GM23338 (cell line): ENCODE results near the gene TMEM179B. TPM values are rescaled to one million over a fixed set of nuclear protein-coding genes. Genes with fewer than 3 reads are reported as not detected.
A peak's percentile ranks its signal among the peaks of the same experiment; 100 is the strongest.

Experiments used
- ATAC-seq: fragments of 200-7000 bp; cut with Tn5 transposase; 3 replicates; pipeline ENCODE4 v1.9.1; 2020
- DNase-seq: peaks from one replicate; pipeline ENCODE4 v3.0.0-alpha.2; 2015; ENCODE audit warnings: low spot score
- H2AFZ ChIP-seq: fragments of 200-600 bp; sonication (generic); 2 replicates; pipeline ENCODE4 v1.8.0; 2016; ENCODE audit warnings: antibody characterized with exemption, mild to moderate bottlenecking, moderate library complexity
- H3F3A ChIP-seq: fragments of 200-600 bp; sonication (generic); replicated peaks from 2 replicates; pipeline ENCODE4 v1.8.0; 2017; ENCODE audit warnings: antibody characterized with exemption, mixed run types, low read depth
- H3K27ac ChIP-seq: fragments of 200-600 bp; sonication (generic); 2 replicates; pipeline ENCODE4 v1.6.1; 2016; ENCODE audit warnings: low read depth
- H3K27me3 ChIP-seq: fragments of 200-600 bp; sonication (generic); 2 replicates; pipeline ENCODE4 v1.8.0; 2016; ENCODE audit warnings: mild to moderate bottlenecking, mixed run types, moderate library complexity; ENCODE audit not compliant: insufficient read depth
- H3K36me3 ChIP-seq: fragments of 200-600 bp; sonication (generic); 2 replicates; pipeline ENCODE4 v1.8.0; 2016; ENCODE audit warnings: mild to moderate bottlenecking; ENCODE audit not compliant: insufficient read depth
- H3K4me1 ChIP-seq: fragments of 200-600 bp; sonication (generic); 2 replicates; pipeline ENCODE4 v1.8.0; 2016; ENCODE audit warnings: mild to moderate bottlenecking, moderate library complexity; ENCODE audit not compliant: insufficient read depth
- H3K4me2 ChIP-seq: fragments of 200-600 bp; sonication (generic); 2 replicates; pipeline ENCODE4 v1.7.1; 2017; ENCODE audit warnings: mixed run types
- H3K4me3 ChIP-seq: fragments of 200-600 bp; sonication (generic); 2 replicates; pipeline ENCODE4 v1.6.1; 2016; ENCODE audit warnings: mixed run types
- H3K79me2 ChIP-seq: fragments of 200-600 bp; sonication (generic); replicated peaks from 2 replicates; pipeline ENCODE4 v1.8.0; 2017; ENCODE audit warnings: mild to moderate bottlenecking; ENCODE audit not compliant: insufficient read depth
- H3K9me2 ChIP-seq: fragments of 200-600 bp; sonication (generic); 2 replicates; pipeline ENCODE4 v1.8.0; 2017; ENCODE audit not compliant: insufficient read depth
- H4K20me1 ChIP-seq: fragments of 200-600 bp; sonication (generic); replicated peaks from 2 replicates; pipeline ENCODE4 v1.8.0; 2017; ENCODE audit warnings: mild to moderate bottlenecking; ENCODE audit not compliant: insufficient read depth
- H3K27ac Mint-ChIP-seq: 2 replicates; pipeline ENCODE4 v1.8.0; 2020; ENCODE audit warnings: inconsistent platforms, mild to moderate bottlenecking, moderate library complexity, mixed read lengths
- H3K27me3 Mint-ChIP-seq: 3 replicates; pipeline ENCODE4 v1.8.0; 2022; ENCODE audit warnings: low read depth, mild to moderate bottlenecking, moderate library complexity, mixed read lengths, inconsistent platforms; ENCODE audit not compliant: insufficient read depth, poor library complexity
- H3K36me3 Mint-ChIP-seq: 3 replicates; pipeline ENCODE4 v1.8.0; 2021; ENCODE audit warnings: low read depth, mild to moderate bottlenecking, inconsistent platforms, moderate library complexity, mixed read lengths
- H3K4me1 Mint-ChIP-seq: 3 replicates; pipeline ENCODE4 v1.8.0; 2020; ENCODE audit warnings: mild to moderate bottlenecking, inconsistent platforms, mixed read lengths
- H3K4me3 Mint-ChIP-seq: 3 replicates; pipeline ENCODE4 v1.8.0; 2021; ENCODE audit warnings: moderate library complexity, mild to moderate bottlenecking, inconsistent platforms, mixed read lengths
- H3K9me3 Mint-ChIP-seq: 3 replicates; pipeline ENCODE4 v1.8.0; 2020; ENCODE audit warnings: moderate library complexity, mild to moderate bottlenecking, inconsistent platforms, mixed read lengths
- EZH2 ChIP-seq: fragments of 200-600 bp; sonication (generic); IDR thresholded peaks from one replicate; pipeline ENCODE4 v1.8.0; 2017; ENCODE audit warnings: antibody characterized with exemption, mild to moderate bottlenecking, low read depth; ENCODE audit not compliant: unreplicated experiment
- JUNB ChIP-seq: IDR thresholded peaks from one replicate; pipeline ENCODE4 v1.6.1; 2016; ENCODE audit warnings: antibody characterized with exemption; ENCODE audit not compliant: unreplicated experiment
- POLR2AphosphoS5 ChIP-seq: IDR thresholded peaks from 2 replicates; pipeline ENCODE4 v1.6.1; 2016; ENCODE audit warnings: antibody characterized with exemption, low read depth
- ZNF114 ChIP-seq: fragments of 250-450 bp; sonication (Bioruptor Pico); IDR thresholded peaks from 2 replicates; pipeline ENCODE4 v1.5.0; 2020; ENCODE audit warnings: mild to moderate bottlenecking, moderate library complexity
- ZNF331 ChIP-seq: fragments of 250-450 bp; sonication (Bioruptor Pico); IDR thresholded peaks from 2 replicates; pipeline ENCODE4 v1.5.0; 2020; ENCODE audit warnings: low read depth, mild to moderate bottlenecking, moderate library complexity
- polyA plus RNA-seq: library from polyadenylated mRNA; unstranded; fragments of >200 nt; fragmentation: Nextera tagmentation; extraction: Ambion mirVana; gene quantifications from 2 replicates; pipeline ENCODE4 v1.2.1, GENCODE V29; 2016
- total RNA-seq: library from RNA; depleted of rRNA; stranded (reverse); fragments of >200 nt; shearing (Covaris generic); gene quantifications from 2 replicates; pipeline ENCODE4 v1.2.3, GENCODE V29; 2014
- TF ChIP-seq, protein P1 (sequence below), 2 experiments: fragments of 200-600 bp in 1 of 2; sonication (generic) in 1 of 2; conservative IDR thresholded peaks; 2 replicates each; pipeline versions ENCODE4 v1.5.1 to v1.6.1; 2016 to 2017; ENCODE audit warnings: antibody characterized with exemption in 2 of 2, low read depth in 2 of 2, mild to moderate bottlenecking in 2 of 2, moderate library complexity in 1 of 2
- TF ChIP-seq, protein P2 (sequence below): fragments of 250-450 bp; sonication (Bioruptor Pico); IDR thresholded peaks from 2 replicates; pipeline ENCODE4 v1.5.0; 2020; ENCODE audit warnings: mild to moderate bottlenecking, moderate library complexity

Gene TMEM179B
- total and polyA plus RNA-seq, 2 experiments from 2014 or later, result 16.9 to 17.5 TPM

DNA sequence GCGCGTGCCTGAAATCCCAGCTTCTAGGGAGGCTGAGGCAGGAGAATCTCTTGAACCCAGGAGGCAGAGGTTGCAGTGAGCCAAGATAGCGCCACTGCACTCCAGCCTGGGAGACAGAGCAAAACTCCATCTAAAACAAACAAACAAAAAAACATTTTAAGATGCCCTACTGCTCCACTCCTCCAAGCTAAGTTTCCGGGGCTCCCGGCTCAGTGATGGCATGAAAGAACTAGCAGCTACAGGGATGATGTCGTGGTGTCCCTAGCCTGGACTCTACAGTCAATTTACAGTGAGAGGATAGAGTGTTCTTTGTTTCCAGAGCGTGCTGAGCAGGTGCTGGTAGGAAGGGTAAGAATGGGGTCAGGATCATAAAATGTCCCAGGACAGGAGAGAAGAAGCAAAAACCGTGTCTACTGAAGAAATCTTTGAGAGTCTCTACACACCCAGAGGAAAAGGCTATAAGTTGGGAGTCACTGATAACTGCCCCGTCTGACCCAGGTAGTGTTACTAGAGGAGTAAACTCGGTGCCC, 32.1 kb upstream of the TMEM179B start:
- Histone ChIP-seq H3K79me2 (peaks cover 63% of the 10 kb centered on the region), H3K4me1 (peaks cover 36% of the 10 kb centered on the region), H4K20me1 (peaks cover 29% of the 10 kb centered on the region), H3K4me2 (peak overlapping the region; percentile 49), H3K27me3 (no peaks in the 10 kb centered on the region), H3F3A (peaks cover 39% of the 10 kb centered on the region), H3K4me3 (peak overlapping the region; percentile 40), H3K36me3 (peaks cover 33% of the 10 kb centered on the region), H2AFZ (no peak overlapping the region), H3K9me2 (no peaks in the 10 kb centered on the region), H3K27ac (peak overlapping the region; percentile 33)
- peak overlapping the region; percentile 98 for H3K4me3 Mint-ChIP-seq
- ATAC-seq (no peak), DNase-seq (no peak)
- no peak for TF ChIP-seq ZNF331 (CRISPR knock-in tag)
- no peak for TF ChIP-seq JUNB
- peaks cover 2% of the 10 kb centered on the region; the same call in 1 of the 3 replicates for H3K9me3 Mint-ChIP-seq
- H3K36me3 Mint-ChIP-seq, result peaks cover 57% of the 10 kb centered on the region
- H3K27ac Mint-ChIP-seq, result peak overlapping the region; percentile 31; the same call in 1 of the 2 replicates
- peaks cover 26% of the 10 kb centered on the region for H3K4me1 Mint-ChIP-seq
- peaks cover 15% of the 10 kb centered on the region for H3K27me3 Mint-ChIP-seq

DNA sequence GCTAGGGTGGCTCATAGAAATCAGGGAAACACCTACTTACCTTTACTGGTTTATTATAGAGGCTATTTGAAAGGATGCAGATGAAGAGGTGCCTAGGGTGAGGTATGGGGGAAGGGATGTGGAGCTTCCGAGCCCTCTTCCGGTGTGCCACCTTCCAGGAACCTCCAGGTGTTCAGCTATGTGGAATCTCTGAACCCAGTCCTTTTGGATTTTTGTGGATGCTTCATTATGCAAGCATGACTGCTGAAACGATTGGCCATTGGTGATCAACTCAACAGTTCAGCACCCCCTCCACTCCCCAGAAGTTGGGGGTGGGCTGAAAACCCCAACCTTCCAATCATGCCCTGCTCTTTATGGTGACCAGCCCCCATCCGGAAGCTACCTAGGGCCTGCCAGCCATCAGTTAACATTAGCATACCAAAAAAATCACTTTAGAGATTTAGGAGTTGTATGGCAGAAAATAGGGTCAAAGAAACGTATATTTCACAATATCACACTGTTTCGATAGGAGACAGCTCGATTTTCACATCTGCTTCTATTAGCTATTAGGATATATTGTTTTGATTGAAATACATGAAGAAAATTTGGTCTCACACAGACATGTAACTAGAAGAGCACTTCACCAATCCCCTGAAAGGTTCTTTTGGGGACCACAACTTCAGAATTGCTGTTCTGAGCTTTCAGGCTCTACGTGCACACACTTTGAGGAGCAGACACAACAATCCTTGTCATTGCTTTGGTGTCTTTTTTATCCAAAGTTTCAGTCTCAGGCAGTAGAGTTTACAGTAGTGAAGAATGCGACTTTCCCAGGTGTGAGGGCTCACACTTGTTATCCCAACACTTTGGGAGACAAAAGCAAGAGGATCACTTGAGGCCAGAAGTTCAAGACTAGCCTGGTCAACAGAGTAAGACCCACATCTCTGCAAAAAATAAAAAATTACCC, 29.1 kb upstream of the TMEM179B start:
- Histone ChIP-seq H3F3A (peaks cover 31% of the 10 kb centered on the region), H3K4me2 (peak overlapping the region; percentile 68), H3K4me1 (peaks cover 53% of the 10 kb centered on the region), H2AFZ (no peak overlapping the region), H3K27me3 (no peaks in the 10 kb centered on the region), H3K4me3 (peak overlapping the region; percentile 50), H3K79me2 (peaks cover 49% of the 10 kb centered on the region), H3K36me3 (peaks cover 4% of the 10 kb centered on the region; the same call in 1 of the 2 replicates), H3K9me2 (no peaks in the 10 kb centered on the region), H3K27ac (peak overlapping the region; percentile 93), H4K20me1 (peaks cover 8% of the 10 kb centered on the region)
- H3K27me3 Mint-ChIP-seq, result peaks cover 12% of the 10 kb centered on the region
- peak overlapping the region; percentile 96 for H3K4me3 Mint-ChIP-seq
- ATAC-seq (peak; percentile 24), DNase-seq (peak; percentile 94)
- H3K36me3 Mint-ChIP-seq, result peaks cover 40% of the 10 kb centered on the region
- peaks cover 35% of the 10 kb centered on the region for H3K4me1 Mint-ChIP-seq
- peak overlapping the region; percentile 98 for H3K27ac Mint-ChIP-seq
- H3K9me3 Mint-ChIP-seq, result peaks cover 2% of the 10 kb centered on the region; the same call in 1 of the 3 replicates
- TF ChIP-seq ZNF114 (CRISPR knock-in tag) (no peak), EZH2 (no peak), POLR2AphosphoS5 (peak; percentile 83), ZNF331 (CRISPR knock-in tag) (no peak)
- TF ChIP-seq, protein P1, sequence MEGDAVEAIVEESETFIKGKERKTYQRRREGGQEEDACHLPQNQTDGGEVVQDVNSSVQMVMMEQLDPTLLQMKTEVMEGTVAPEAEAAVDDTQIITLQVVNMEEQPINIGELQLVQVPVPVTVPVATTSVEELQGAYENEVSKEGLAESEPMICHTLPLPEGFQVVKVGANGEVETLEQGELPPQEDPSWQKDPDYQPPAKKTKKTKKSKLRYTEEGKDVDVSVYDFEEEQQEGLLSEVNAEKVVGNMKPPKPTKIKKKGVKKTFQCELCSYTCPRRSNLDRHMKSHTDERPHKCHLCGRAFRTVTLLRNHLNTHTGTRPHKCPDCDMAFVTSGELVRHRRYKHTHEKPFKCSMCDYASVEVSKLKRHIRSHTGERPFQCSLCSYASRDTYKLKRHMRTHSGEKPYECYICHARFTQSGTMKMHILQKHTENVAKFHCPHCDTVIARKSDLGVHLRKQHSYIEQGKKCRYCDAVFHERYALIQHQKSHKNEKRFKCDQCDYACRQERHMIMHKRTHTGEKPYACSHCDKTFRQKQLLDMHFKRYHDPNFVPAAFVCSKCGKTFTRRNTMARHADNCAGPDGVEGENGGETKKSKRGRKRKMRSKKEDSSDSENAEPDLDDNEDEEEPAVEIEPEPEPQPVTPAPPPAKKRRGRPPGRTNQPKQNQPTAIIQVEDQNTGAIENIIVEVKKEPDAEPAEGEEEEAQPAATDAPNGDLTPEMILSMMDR (conservative IDR thresholded peaks at IDR 0.05; ENCODE audit: low read depth in 2 of 2), result no peak
- TF ChIP-seq, protein P2, sequence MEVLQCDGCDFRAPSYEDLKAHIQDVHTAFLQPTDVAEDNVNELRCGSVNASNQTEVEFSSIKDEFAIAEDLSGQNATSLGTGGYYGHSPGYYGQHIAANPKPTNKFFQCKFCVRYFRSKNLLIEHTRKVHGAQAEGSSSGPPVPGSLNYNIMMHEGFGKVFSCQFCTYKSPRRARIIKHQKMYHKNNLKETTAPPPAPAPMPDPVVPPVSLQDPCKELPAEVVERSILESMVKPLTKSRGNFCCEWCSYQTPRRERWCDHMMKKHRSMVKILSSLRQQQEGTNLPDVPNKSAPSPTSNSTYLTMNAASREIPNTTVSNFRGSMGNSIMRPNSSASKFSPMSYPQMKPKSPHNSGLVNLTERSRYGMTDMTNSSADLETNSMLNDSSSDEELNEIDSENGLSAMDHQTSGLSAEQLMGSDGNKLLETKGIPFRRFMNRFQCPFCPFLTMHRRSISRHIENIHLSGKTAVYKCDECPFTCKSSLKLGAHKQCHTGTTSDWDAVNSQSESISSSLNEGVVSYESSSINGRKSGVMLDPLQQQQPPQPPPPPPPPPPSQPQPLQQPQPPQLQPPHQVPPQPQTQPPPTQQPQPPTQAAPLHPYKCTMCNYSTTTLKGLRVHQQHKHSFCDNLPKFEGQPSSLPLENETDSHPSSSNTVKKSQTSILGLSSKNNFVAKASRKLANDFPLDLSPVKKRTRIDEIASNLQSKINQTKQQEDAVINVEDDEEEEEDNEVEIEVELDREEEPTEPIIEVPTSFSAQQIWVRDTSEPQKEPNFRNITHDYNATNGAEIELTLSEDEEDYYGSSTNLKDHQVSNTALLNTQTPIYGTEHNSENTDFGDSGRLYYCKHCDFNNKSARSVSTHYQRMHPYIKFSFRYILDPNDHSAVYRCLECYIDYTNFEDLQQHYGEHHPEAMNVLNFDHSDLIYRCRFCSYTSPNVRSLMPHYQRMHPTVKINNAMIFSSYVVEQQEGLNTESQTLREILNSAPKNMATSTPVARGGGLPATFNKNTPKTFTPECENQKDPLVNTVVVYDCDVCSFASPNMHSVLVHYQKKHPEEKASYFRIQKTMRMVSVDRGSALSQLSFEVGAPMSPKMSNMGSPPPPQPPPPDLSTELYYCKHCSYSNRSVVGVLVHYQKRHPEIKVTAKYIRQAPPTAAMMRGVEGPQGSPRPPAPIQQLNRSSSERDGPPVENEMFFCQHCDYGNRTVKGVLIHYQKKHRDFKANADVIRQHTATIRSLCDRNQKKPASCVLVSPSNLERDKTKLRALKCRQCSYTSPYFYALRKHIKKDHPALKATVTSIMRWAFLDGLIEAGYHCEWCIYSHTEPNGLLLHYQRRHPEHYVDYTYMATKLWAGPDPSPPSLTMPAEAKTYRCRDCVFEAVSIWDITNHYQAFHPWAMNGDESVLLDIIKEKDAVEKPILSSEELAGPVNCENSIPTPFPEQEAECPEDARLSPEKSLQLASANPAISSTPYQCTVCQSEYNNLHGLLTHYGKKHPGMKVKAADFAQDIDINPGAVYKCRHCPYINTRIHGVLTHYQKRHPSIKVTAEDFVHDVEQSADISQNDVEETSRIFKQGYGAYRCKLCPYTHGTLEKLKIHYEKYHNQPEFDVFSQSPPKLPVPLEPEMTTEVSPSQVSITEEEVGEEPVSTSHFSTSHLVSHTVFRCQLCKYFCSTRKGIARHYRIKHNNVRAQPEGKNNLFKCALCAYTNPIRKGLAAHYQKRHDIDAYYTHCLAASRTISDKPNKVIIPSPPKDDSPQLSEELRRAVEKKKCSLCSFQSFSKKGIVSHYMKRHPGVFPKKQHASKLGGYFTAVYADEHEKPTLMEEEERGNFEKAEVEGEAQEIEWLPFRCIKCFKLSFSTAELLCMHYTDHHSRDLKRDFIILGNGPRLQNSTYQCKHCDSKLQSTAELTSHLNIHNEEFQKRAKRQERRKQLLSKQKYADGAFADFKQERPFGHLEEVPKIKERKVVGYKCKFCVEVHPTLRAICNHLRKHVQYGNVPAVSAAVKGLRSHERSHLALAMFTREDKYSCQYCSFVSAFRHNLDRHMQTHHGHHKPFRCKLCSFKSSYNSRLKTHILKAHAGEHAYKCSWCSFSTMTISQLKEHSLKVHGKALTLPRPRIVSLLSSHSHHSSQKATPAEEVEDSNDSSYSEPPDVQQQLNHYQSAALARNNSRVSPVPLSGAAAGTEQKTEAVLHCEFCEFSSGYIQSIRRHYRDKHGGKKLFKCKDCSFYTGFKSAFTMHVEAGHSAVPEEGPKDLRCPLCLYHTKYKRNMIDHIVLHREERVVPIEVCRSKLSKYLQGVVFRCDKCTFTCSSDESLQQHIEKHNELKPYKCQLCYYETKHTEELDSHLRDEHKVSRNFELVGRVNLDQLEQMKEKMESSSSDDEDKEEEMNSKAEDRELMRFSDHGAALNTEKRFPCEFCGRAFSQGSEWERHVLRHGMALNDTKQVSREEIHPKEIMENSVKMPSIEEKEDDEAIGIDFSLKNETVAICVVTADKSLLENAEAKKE (CRISPR knock-in tag), result no peak
